ENCODE data around the gene RNF39. TPM values are rescaled to one million over a fixed set of nuclear protein-coding genes. Genes with fewer than 3 reads are reported as not detected.

Gene RNF39
- total and polyA plus RNA-seq, 10 of the 15 experiments (the other 5 are each of a cell fraction or from before 2014, with no cell fraction given), result 0.04 to 0.11 TPM; not detected in 8

- ChIA-PET CTCF (interaction anchor here (1.2 to 2.3 kb wide), 2 partner anchors 32 to 60 kb away, joined by 4 to 9 read pairs; no protein-coding TSS in a partner anchor), RAD21 (ENCODE audit: unreplicated experiment) (interaction anchor here (1.0 kb wide), 1 partner anchor 60 kb away, joined by 3 read pairs; no protein-coding TSS in a partner anchor), SMC1A (ENCODE audit: uncharacterized antibody, unreplicated experiment) (no interaction called here), POLR2A (no interaction called here)
- BruUV-seq (replicated peaks), result no TSS peak
- Histone ChIP-seq H3K9ac (ENCODE audit: control insufficient read depth, insufficient read depth, low read length) (no peak overlapping the region), H3K27ac (ENCODE audit: control insufficient read depth, insufficient read depth) (no peak overlapping the region), H3K79me2 (ENCODE audit: control insufficient read depth, insufficient read depth, low read length) (peaks cover 8% of the 10 kb centered on the region), H3K9me3 (replicated peaks; ENCODE audit: control insufficient read depth, insufficient read depth, low read length) (no peaks in the 10 kb centered on the region), H2AFZ (ENCODE audit: control insufficient read depth, low read depth, low read length) (no peak overlapping the region), H4K20me1 (ENCODE audit: control insufficient read depth, insufficient read depth) (no peaks in the 10 kb centered on the region), H3K4me1 (ENCODE audit: control insufficient read depth, insufficient read depth, low read length) (no peaks in the 10 kb centered on the region), H3K27me3 (replicated peaks in 1 of 2; ENCODE audit: control insufficient read depth in 2 of 2, insufficient read depth in 2 of 2, low read length in 1 of 2) (peaks cover 4 to 17% of the 10 kb centered on the region in 2 experiments), H3K4me3 (no peak overlapping the region), H3K4me2 (ENCODE audit: control insufficient read depth, insufficient read depth) (no peak overlapping the region), H3K36me3 (ENCODE audit: control insufficient read depth in 2 of 2, insufficient read depth in 2 of 2, low read length in 1 of 2) (no peaks in the 10 kb centered on the region)
- in situ Hi-C loops (cut with MboI), result no loop called here
- WGBS (ENCODE audit: insufficient coverage, insufficient replicate concordance, low lambda C conversion rate, missing lambda C conversion rate), result 51% methylated on average over 41 of the region's 68 CpGs
- FAIRE-seq (no peak), ATAC-seq (no peak), DNase-seq (ENCODE audit: low read depth, low spot score) (no peak)
- intact Hi-C loops (cut with micrococcal nuclease; ENCODE audit: unreplicated experiment), result no loop called here
- no peak for TF ChIP-seq YBX1 (IDR thresholded peaks at IDR 0.05)
- TF ChIP-seq SP1 (IDR thresholded peaks at IDR 0.05; ENCODE audit: low read depth, low read length), result no peak
- no peak for TF ChIP-seq SMAD5 (IDR thresholded peaks at IDR 0.05; ENCODE audit: low read depth)
- TF ChIP-seq RAD51 (IDR thresholded peaks at IDR 0.05), result no peak
- TF ChIP-seq RBBP5 (conservative IDR thresholded peaks at IDR 0.05), result no peak
- TF ChIP-seq FOXK2 (IDR thresholded peaks at IDR 0.05), result no peak
- TF ChIP-seq ETV6 (conservative IDR thresholded peaks at IDR 0.05 in 1 of 2, IDR thresholded peaks at IDR 0.05 in 1 of 2; ENCODE audit: borderline replicate concordance in 1 of 2, low read depth in 1 of 2), result no peak
- no peak for TF ChIP-seq HDGF (IDR thresholded peaks at IDR 0.05)
- TF ChIP-seq MTA3 (IDR thresholded peaks at IDR 0.05; ENCODE audit: borderline replicate concordance, low read length), result no peak
- no peak for TF ChIP-seq E2F4 (IDR thresholded peaks at IDR 0.05; ENCODE audit: low read depth, low read length)
- TF ChIP-seq ZNF592 (IDR thresholded peaks at IDR 0.05), result no peak
- no peak for TF ChIP-seq ATF2 (IDR thresholded peaks at IDR 0.05; ENCODE audit: low read length)
- no peak for TF ChIP-seq ELK1 (IDR thresholded peaks at IDR 0.05; ENCODE audit: low read depth, low read length)
- TF ChIP-seq ZNF274 (IDR thresholded peaks at IDR 0.05; ENCODE audit: insufficient read depth, insufficient read length), result no peak
Observed at GRCh38 chr6:30071081-30071818, 4.3 kb downstream of the RNF39 start.
